IMR-90 (cell line): Measurements from ENCODE around the gene SDHB.

Source experiments
- RAD21 ChIP-seq: IDR thresholded peaks from 2 replicates; pipeline ENCODE4 v1.6.1; 2012; ENCODE audit warnings: low read length, improper control_type of control experiment
- TF ChIP-seq, protein P1 (sequence below): conservative IDR thresholded peaks from 2 replicates; pipeline ENCODE4 v1.5.1; 2012; ENCODE audit warnings: mild to moderate bottlenecking, low read depth, low read length, improper control_type of control experiment

DNA sequence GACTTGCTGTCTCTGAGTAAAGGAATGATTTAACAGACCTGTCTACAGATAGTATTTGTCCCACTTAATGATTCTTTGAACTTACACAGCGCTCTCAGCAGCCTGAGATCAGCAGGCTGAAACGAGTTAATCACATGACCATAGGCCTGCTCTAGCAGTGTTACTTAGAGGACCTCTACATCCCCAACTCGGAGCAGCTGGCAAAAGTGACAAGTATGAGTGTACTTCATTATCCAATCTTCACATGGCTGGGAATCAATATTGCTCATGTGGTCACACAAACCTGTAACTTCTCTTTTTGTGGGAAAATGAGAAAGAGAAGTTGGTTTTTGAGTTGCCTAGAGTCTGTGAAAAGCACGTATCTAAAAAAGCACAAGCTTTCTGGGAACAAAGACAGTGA, 30.7 kb downstream of the SDHB start:
- TF ChIP-seq, protein P1, sequence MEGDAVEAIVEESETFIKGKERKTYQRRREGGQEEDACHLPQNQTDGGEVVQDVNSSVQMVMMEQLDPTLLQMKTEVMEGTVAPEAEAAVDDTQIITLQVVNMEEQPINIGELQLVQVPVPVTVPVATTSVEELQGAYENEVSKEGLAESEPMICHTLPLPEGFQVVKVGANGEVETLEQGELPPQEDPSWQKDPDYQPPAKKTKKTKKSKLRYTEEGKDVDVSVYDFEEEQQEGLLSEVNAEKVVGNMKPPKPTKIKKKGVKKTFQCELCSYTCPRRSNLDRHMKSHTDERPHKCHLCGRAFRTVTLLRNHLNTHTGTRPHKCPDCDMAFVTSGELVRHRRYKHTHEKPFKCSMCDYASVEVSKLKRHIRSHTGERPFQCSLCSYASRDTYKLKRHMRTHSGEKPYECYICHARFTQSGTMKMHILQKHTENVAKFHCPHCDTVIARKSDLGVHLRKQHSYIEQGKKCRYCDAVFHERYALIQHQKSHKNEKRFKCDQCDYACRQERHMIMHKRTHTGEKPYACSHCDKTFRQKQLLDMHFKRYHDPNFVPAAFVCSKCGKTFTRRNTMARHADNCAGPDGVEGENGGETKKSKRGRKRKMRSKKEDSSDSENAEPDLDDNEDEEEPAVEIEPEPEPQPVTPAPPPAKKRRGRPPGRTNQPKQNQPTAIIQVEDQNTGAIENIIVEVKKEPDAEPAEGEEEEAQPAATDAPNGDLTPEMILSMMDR, result no peak
- TF ChIP-seq RAD21, result no peak
